Measurements from ENCODE around the gene KCTD1. TPM values are rescaled to one million over a fixed set of nuclear protein-coding genes. Genes with fewer than 3 reads are reported as not detected.

KCTD1 gene
- total RNA-seq = 6.6 and 11.7 TPM in 2 replicates

DNA sequence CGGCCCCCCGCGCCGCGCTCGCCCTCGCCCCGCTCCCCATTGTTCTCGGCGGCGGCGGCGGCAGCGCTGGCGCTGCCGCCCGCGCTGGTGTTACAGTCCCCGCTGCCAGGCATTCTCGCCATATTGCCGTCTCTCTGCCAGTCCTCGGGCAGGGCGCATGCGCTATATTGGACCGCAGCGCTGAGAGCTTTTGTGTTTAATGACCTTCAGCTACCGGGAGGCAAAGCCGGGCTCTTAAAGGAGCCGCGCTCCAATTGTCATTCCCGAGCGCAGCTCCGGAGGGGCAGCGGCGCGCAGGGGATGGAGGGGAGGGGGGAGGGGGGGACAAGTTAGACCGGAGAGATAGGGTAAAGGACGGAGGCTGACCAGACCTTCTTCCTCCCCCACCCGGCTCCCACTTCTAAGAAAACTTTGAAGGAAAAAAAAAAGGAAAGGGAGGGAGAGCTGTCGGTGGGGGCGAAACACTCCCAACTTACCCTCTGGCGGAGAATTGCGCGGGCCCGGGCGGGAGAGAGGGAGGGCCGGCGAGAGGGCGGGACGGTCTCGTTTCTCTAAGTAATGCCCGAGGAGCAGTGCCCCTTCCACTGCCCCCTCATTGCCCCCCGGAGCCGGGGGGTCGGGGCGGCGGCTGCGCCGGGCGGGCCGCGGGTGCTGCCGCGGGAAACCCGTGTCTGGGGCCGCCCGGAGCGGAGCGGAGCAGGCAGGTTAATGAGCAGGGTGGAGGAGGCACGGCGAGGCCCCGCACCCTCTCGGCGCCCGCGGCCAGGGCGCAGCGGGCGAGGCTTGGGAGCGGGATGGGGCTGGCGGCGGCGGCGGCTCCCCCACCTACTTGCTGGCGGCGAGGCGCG lies at the start of gene KCTD1:
Gene KCTD1 (minus strand): TSS at position 139 of the 848 bp plus-strand sequence. CDS start 17 bp downstream, at position 122.

Small RNAs within 50 kb of the gene (small RNA-seq; reads per million reads assigned to genes)
- not detected for gene MIR8057
